GM12874 (cell line): Measurements from ENCODE around the gene KCNT2.
A peak's percentile ranks its signal among the peaks of the same experiment; 100 is the strongest.

Source experiments
- CTCF ChIP-seq: IDR thresholded peaks from 2 replicates; pipeline ENCODE4 v1.5.1; 2011; ENCODE audit warnings: low read depth, mild to moderate bottlenecking, control low read depth, low read length, moderate library complexity; ENCODE audit not compliant: insufficient read depth

KCNT2 gene

GRCh38 chr1:196357913-196358312 lies 250.3 kb downstream of the KCNT2 start:
- TF ChIP-seq CTCF = no peak

GRCh38 chr1:196355206-196355786 lies 252.9 kb downstream of the KCNT2 start:
- TF ChIP-seq CTCF = no peak

GRCh38 chr1:196344453-196344852 lies 263.8 kb downstream of the KCNT2 start:
- TF ChIP-seq CTCF = no peak

- TF ChIP-seq CTCF = no peak
These were observed 283.9 kb downstream of the KCNT2 start for GRCh38 chr1:196324345-196324744.

- TF ChIP-seq CTCF = no peak
These were observed 284.4 kb downstream of the KCNT2 start for GRCh38 chr1:196323869-196324268.

- no peak for TF ChIP-seq CTCF
These were observed 288.9 kb downstream of the KCNT2 start for GRCh38 chr1:196319301-196319700.

- TF ChIP-seq CTCF = peak; percentile 22; the same call in 1 of the 2 replicates
These were observed 290.4 kb downstream of the KCNT2 start for GRCh38 chr1:196317535-196318522.
